ENCODE data around the gene GRIK4.

The GRIK4 gene

GRCh38 chr11:120528749-120529148 lies 17.2 kb downstream of the GRIK4 start:
- TF ChIP-seq CTCF (IDR thresholded peaks at IDR 0.05; ENCODE audit: low read depth, low read length, missing control alignments): no peak
- DNase-seq (ENCODE audit: low read depth): no peak
- in situ Hi-C loops (cut with HindIII; ENCODE audit: low sequenced_read_pairs): no loop called here
- H3K4me3 ChIP-seq (ENCODE audit: low read depth, low read length): no peak overlapping the region

GRCh38 chr11:120529214-120529613 lies 17.7 kb downstream of the GRIK4 start:
- H3K4me3 ChIP-seq (ENCODE audit: low read depth, low read length): no peak overlapping the region
- TF ChIP-seq CTCF (IDR thresholded peaks at IDR 0.05; ENCODE audit: low read depth, low read length, missing control alignments): no peak
- no peak for DNase-seq (ENCODE audit: low read depth)
- in situ Hi-C loops (cut with HindIII; ENCODE audit: low sequenced_read_pairs): no loop called here

GRCh38 chr11:120529911-120530310 lies 18.4 kb downstream of the GRIK4 start:
- in situ Hi-C loops (cut with HindIII; ENCODE audit: low sequenced_read_pairs): no loop called here
- H3K4me3 ChIP-seq (ENCODE audit: low read depth, low read length): no peak overlapping the region
- no peak for TF ChIP-seq CTCF (IDR thresholded peaks at IDR 0.05; ENCODE audit: low read depth, low read length, missing control alignments)
- no peak for DNase-seq (ENCODE audit: low read depth)

GRCh38 chr11:120532082-120532831 lies 20.7 kb downstream of the GRIK4 start:
- peak; percentile 57 for DNase-seq (ENCODE audit: low read depth)
- in situ Hi-C loops (cut with HindIII; ENCODE audit: low sequenced_read_pairs): no loop called here
- no peak overlapping the region for H3K4me3 ChIP-seq (ENCODE audit: low read depth, low read length)
- TF ChIP-seq CTCF (IDR thresholded peaks at IDR 0.05; ENCODE audit: low read depth, low read length, missing control alignments): no peak

- DNase-seq (ENCODE audit: low read depth): no peak
- no peak overlapping the region for H3K4me3 ChIP-seq (ENCODE audit: low read depth, low read length)
- in situ Hi-C loops (cut with HindIII; ENCODE audit: low sequenced_read_pairs): no loop called here
- TF ChIP-seq CTCF (IDR thresholded peaks at IDR 0.05; ENCODE audit: low read depth, low read length, missing control alignments): no peak
Observed at GRCh38 chr11:120532832-120533196, 21.3 kb downstream of the GRIK4 start.

GRCh38 chr11:120536091-120536796 lies 24.7 kb downstream of the GRIK4 start:
- no peak overlapping the region for H3K4me3 ChIP-seq (ENCODE audit: low read depth, low read length)
- in situ Hi-C loops (cut with HindIII; ENCODE audit: low sequenced_read_pairs): no loop called here
- TF ChIP-seq CTCF (IDR thresholded peaks at IDR 0.05; ENCODE audit: low read depth, low read length, missing control alignments): no peak
- DNase-seq (ENCODE audit: low read depth): no peak

All from astrocyte of the cerebellum (primary cell).